ENCODE data around the gene DAB1. TPM values are rescaled to one million over a fixed set of nuclear protein-coding genes. Genes with fewer than 3 reads are reported as not detected.

DAB1 gene
- total RNA-seq, 1 experiment from 2014 or later, result not detected

GRCh38 chr1:57381426-57381825, 42.4 kb downstream of the DAB1 start:
- H2AFZ ChIP-seq (ENCODE audit: low read depth, low read length, poor library complexity, severe bottlenecking), result no peak overlapping the region
- H3K36me3 ChIP-seq (ENCODE audit: control insufficient read depth in 1 of 2, insufficient read depth in 2 of 2, low read length in 2 of 2), result no peaks in the 10 kb centered on the region
- no peaks in the 10 kb centered on the region; a peak in 1 of 4 replicates for H3K9me3 ChIP-seq (ENCODE audit: control insufficient read depth in 1 of 2, insufficient read depth in 1 of 2, low read depth in 1 of 2, low read length in 2 of 2)
- ChIA-PET RAD21 (ENCODE audit: low non-redundant PET in 1 of 2, low total read pairs in 2 of 2, uncharacterized antibody in 2 of 2, unreplicated experiment in 2 of 2) (no interaction called here), CTCF (no interaction called here), POLR2A (no interaction called here)
- no peaks in the 10 kb centered on the region for H3K4me1 ChIP-seq (ENCODE audit: control insufficient read depth in 1 of 2, insufficient read depth in 2 of 2, low read length in 2 of 2)
- H3K9me2 ChIP-seq (ENCODE audit: insufficient read depth), result no peaks in the 10 kb centered on the region
- intact Hi-C loops (cut with micrococcal nuclease), result no loop called here
- no peak overlapping the region for H3K27ac ChIP-seq (ENCODE audit: low read depth, low read length)
- no peak overlapping the region for H3K4me2 ChIP-seq (ENCODE audit: low read length)
- no peak overlapping the region for H3K9ac ChIP-seq (ENCODE audit: low read length)
- H3K27me3 ChIP-seq (ENCODE audit: insufficient read depth, low read length), result no peaks in the 10 kb centered on the region
- BruUV-seq (replicated peaks), result no TSS peak
- ATAC-seq (no peak), DNase-seq (ENCODE audit: low read depth, low spot score) (no peak)
- TF ChIP-seq ZFX (IDR thresholded peaks at IDR 0.05) (no peak), EGR1 (IDR thresholded peaks at IDR 0.05; ENCODE audit: low read depth) (no peak), CEBPB (IDR thresholded peaks at IDR 0.05; ENCODE audit: low read depth) (no peak), EZH2 (IDR thresholded peaks at IDR 0.05) (no peak), YY1 (IDR thresholded peaks at IDR 0.05; ENCODE audit: extremely low read depth, insufficient replicate concordance, low read depth, low read length) (no peak), SRF (IDR thresholded peaks at IDR 0.05; ENCODE audit: low read depth) (no peak), REST (IDR thresholded peaks at IDR 0.05; ENCODE audit: low read depth) (no peak), FOSL1 (IDR thresholded peaks at IDR 0.05; ENCODE audit: low read depth) (no peak), CTCF (IDR thresholded peaks at IDR 0.05 in 2 of 3, conservative IDR thresholded peaks at IDR 0.05 in 1 of 3; ENCODE audit: borderline replicate concordance in 1 of 3, insufficient read depth in 1 of 3, low read depth in 2 of 3, low read length in 2 of 3) (no peak), ZNF274 (IDR thresholded peaks at IDR 0.05; ENCODE audit: low read depth, low read length) (no peak), SIN3A (IDR thresholded peaks at IDR 0.05; ENCODE audit: low read depth) (no peak), RAD21 (IDR thresholded peaks at IDR 0.05; ENCODE audit: low read depth) (no peak), CBX3 (IDR thresholded peaks at IDR 0.05; ENCODE audit: low read depth) (no peak), EZH2phosphoT487 (IDR thresholded peaks at IDR 0.05; ENCODE audit: borderline replicate concordance) (no peak), MAX (IDR thresholded peaks at IDR 0.05) (no peak), POLR2A (IDR thresholded peaks at IDR 0.05; ENCODE audit: borderline replicate concordance, extremely low read depth, insufficient read depth, insufficient read length) (no peak), SP1 (IDR thresholded peaks at IDR 0.05; ENCODE audit: low read depth) (no peak), POLR2AphosphoS5 (IDR thresholded peaks at IDR 0.05; ENCODE audit: low read depth, low read length) (no peak), TCF7L2 (IDR thresholded peaks at IDR 0.05; ENCODE audit: borderline replicate concordance, extremely low read depth, insufficient read depth, insufficient read length) (no peak)
- H3K4me3 ChIP-seq (replicated peaks in 1 of 2; ENCODE audit: low read depth in 1 of 2, low read length in 2 of 2), result no peak overlapping the region
- no peaks in the 10 kb centered on the region for H3K79me2 ChIP-seq (ENCODE audit: insufficient read depth, low read length)
- H4K20me1 ChIP-seq (ENCODE audit: insufficient read depth), result no peaks in the 10 kb centered on the region

Data from HCT116 (cell line).